Endothelial cell of umbilical vein (primary cell): Measurements from ENCODE around the gene THEM5. TPM values are rescaled to one million over a fixed set of nuclear protein-coding genes. Genes with fewer than 3 reads are reported as not detected.

ENCODE experiments used
- BruUV-seq: library from RNA; stranded (reverse); fragments of 400-500 nt; replicated peaks from 2 replicates; lab custom pipeline; 2021; lab: Mats Ljungman, UMichigan
- CTCF ChIA-PET: fragments of 300-600, 350-600 bp; sonication (Branson Sonifier 250); formaldehyde crosslinking; loops from one replicate; lab custom pipeline; 2021; ENCODE audit warnings: antibody characterized with exemption, inconsistent platforms; lab: Charles Lee
- POLR2A ChIA-PET: fragments of 300-600, 350-600 bp; sonication (Branson Sonifier 250); formaldehyde crosslinking; loops from one replicate; lab custom pipeline; 2021; ENCODE audit warnings: antibody characterized with exemption, inconsistent platforms; lab: Charles Lee
- DNase-seq: peaks from one replicate; pipeline ENCODE4 v3.0.0-alpha.2; 2011; ENCODE audit warnings: low read depth, low spot score
- FAIRE-seq: peaks from 2 replicates; lab custom pipeline; 2011; peaks lifted over from hg19 to GRCh38; lab: Jason Lieb, UNC
- H2AFZ ChIP-seq: 2 replicates; pipeline ENCODE4 v1.6.0; 2012; ENCODE audit warnings: low read depth, low read length, control low read depth, inconsistent platforms
- H3K27ac ChIP-seq: 2 replicates; pipeline ENCODE4 v1.5.1; 2011; ENCODE audit warnings: low read depth, mild to moderate bottlenecking, control low read depth, low read length, moderate library complexity; ENCODE audit not compliant: insufficient read depth
- H3K27me3 ChIP-seq, 2 experiments: 2 replicates each; pipeline versions ENCODE4 v1.6.0 to v1.6.1; 2011; ENCODE audit warnings: low read length in 2 of 2, mixed read lengths in 1 of 2; ENCODE audit not compliant: control insufficient read depth in 2 of 2, insufficient read depth in 2 of 2
- H3K36me3 ChIP-seq, 2 experiments: 2 replicates in 1 of 2; 3 replicates in 1 of 2; pipeline ENCODE4 v1.5.1; 2011; ENCODE audit warnings: low read length in 2 of 2, mild to moderate bottlenecking in 1 of 2, moderate library complexity in 1 of 2; ENCODE audit not compliant: control insufficient read depth in 2 of 2, insufficient read depth in 2 of 2; ENCODE audit errors: extremely low read depth in 1 of 2
- H3K4me1 ChIP-seq: 3 replicates; pipeline ENCODE4 v1.5.1; 2011; ENCODE audit warnings: mild to moderate bottlenecking, low read length; ENCODE audit not compliant: control insufficient read depth, insufficient read depth; ENCODE audit errors: extremely low read depth
- H3K4me2 ChIP-seq: 2 replicates; pipeline ENCODE4 v1.6.1; 2011; ENCODE audit warnings: low read length, control low read depth, mixed read lengths; ENCODE audit not compliant: insufficient read depth
- H3K4me3 ChIP-seq, 3 experiments: fragments of 200-600 bp in 1 of 3; sonication (generic), shearing (Covaris generic) in 1 of 3; replicated peaks in 1 of 3; 2 replicates each; pipeline ENCODE4 v1.5.1; 2011 to 2016; ENCODE audit warnings: control low read depth in 3 of 3, low read length in 3 of 3, mild to moderate bottlenecking in 2 of 3, inconsistent platforms in 1 of 3, low read depth in 1 of 3, moderate library complexity in 1 of 3; ENCODE audit not compliant: insufficient read depth in 1 of 3
- H3K79me2 ChIP-seq: 2 replicates; pipeline ENCODE4 v1.6.0; 2012; ENCODE audit warnings: low read length, inconsistent platforms; ENCODE audit not compliant: control insufficient read depth, insufficient read depth
- H3K9ac ChIP-seq: replicated peaks from 2 replicates; pipeline ENCODE3; 2011; ENCODE audit warnings: low read length, control low read depth; ENCODE audit not compliant: insufficient read depth; ENCODE audit errors: extremely low read depth
- H3K9me1 ChIP-seq: replicated peaks from 3 replicates; pipeline ENCODE4 v1.6.0; 2011; ENCODE audit warnings: mild to moderate bottlenecking, low read length; ENCODE audit not compliant: control insufficient read depth, insufficient read depth; ENCODE audit errors: extremely low read depth
- H3K9me3 ChIP-seq: replicated peaks from 2 replicates; pipeline ENCODE4 v1.5.1; 2012; ENCODE audit warnings: low read length, inconsistent platforms; ENCODE audit not compliant: control insufficient read depth, insufficient read depth
- H4K20me1 ChIP-seq: replicated peaks from 2 replicates; pipeline ENCODE3; 2011; ENCODE audit warnings: mild to moderate bottlenecking, low read length; ENCODE audit not compliant: control insufficient read depth, insufficient read depth; ENCODE audit errors: extremely low read depth
- CTCF ChIP-seq, 2 donors: IDR thresholded peaks; 1 replicate in 1 of 2; 2 replicates in 1 of 2; pipeline ENCODE4 v1.5.1; 2011; ENCODE audit warnings: low read length in 2 of 2, mild to moderate bottlenecking in 2 of 2, moderate library complexity in 2 of 2, control low read depth in 1 of 2, inconsistent platforms in 1 of 2, low read depth in 1 of 2; ENCODE audit not compliant: insufficient read depth in 1 of 2; ENCODE audit errors: extremely low read depth in 1 of 2
- EZH2 ChIP-seq: IDR thresholded peaks from 2 replicates; pipeline ENCODE4 v1.6.1; 2012; ENCODE audit warnings: borderline replicate concordance, low read depth, mild to moderate bottlenecking, moderate library complexity, low read length, inconsistent platforms; ENCODE audit not compliant: severe bottlenecking
- FOS ChIP-seq: IDR thresholded peaks from 2 replicates; pipeline ENCODE4 v1.6.1; 2011; ENCODE audit warnings: mild to moderate bottlenecking, low read length, moderate library complexity, borderline replicate concordance; ENCODE audit not compliant: insufficient read depth
- GATA2 ChIP-seq: IDR thresholded peaks from 2 replicates; pipeline ENCODE4 v1.7.0; 2011; ENCODE audit warnings: low read depth, mild to moderate bottlenecking, moderate library complexity, mixed read lengths, low read length; ENCODE audit not compliant: insufficient read length, insufficient read depth
- JUN ChIP-seq: IDR thresholded peaks from 2 replicates; pipeline ENCODE4 v1.6.1; 2011; ENCODE audit warnings: borderline replicate concordance, low read depth; ENCODE audit not compliant: insufficient read length, insufficient read depth
- MYC ChIP-seq: IDR thresholded peaks from one replicate; pipeline ENCODE4 v1.6.1; 2011; ENCODE audit warnings: mild to moderate bottlenecking, low read depth, low read length
- POLR2A ChIP-seq: IDR thresholded peaks from 2 replicates; pipeline ENCODE4 v1.6.1; 2012; ENCODE audit warnings: low read depth, mild to moderate bottlenecking, control low read depth, low read length
- POLR2AphosphoS5 ChIP-seq: IDR thresholded peaks from 2 replicates; pipeline ENCODE4 v1.6.1; 2012; ENCODE audit warnings: low read depth, mild to moderate bottlenecking, control low read depth, low read length, moderate library complexity; ENCODE audit not compliant: insufficient read depth
- dilution Hi-C: fragments of 300-500 bp; cut with MboI; formaldehyde crosslinking; loops from one replicate; pipeline ENCODE4 v1.15.0; 2019; ENCODE audit warnings: low sequenced_read_pairs; ENCODE audit not compliant: extremely low pct_ligation_motif_present
- intact Hi-C: fragments of 100-400 bp; cut with micrococcal nuclease; formaldehyde crosslinking; loops from one replicate; pipeline ENCODE4 v1.10.0; 2022
- polyA plus RNA-seq, 4 experiments: library from polyadenylated mRNA; depleted of rRNA in 3 of 4; stranded (reverse) in 3 of 4; unstranded in 1 of 4; fragments of >200 nt; gene quantifications; 2 replicates each; pipeline versions ENCODE4 v1.2.1 to v1.2.3, GENCODE V29; 2011 to 2012; ENCODE audit warnings: missing spikeins in 1 of 4
- total RNA-seq: library from RNA; stranded (reverse); gene quantifications from 2 replicates; pipeline ENCODE4 v1.2.3, GENCODE V29; 2021
- TF ChIP-seq, protein P1 (sequence below): IDR thresholded peaks from 2 replicates; pipeline ENCODE4 v1.6.1; 2011; ENCODE audit not compliant: insufficient read depth, insufficient read length

Gene THEM5
- total and polyA plus RNA-seq, 2 donors (not counting 3 experiments of a cell fraction or from before 2014, with no cell fraction given) = not detected

DNA sequence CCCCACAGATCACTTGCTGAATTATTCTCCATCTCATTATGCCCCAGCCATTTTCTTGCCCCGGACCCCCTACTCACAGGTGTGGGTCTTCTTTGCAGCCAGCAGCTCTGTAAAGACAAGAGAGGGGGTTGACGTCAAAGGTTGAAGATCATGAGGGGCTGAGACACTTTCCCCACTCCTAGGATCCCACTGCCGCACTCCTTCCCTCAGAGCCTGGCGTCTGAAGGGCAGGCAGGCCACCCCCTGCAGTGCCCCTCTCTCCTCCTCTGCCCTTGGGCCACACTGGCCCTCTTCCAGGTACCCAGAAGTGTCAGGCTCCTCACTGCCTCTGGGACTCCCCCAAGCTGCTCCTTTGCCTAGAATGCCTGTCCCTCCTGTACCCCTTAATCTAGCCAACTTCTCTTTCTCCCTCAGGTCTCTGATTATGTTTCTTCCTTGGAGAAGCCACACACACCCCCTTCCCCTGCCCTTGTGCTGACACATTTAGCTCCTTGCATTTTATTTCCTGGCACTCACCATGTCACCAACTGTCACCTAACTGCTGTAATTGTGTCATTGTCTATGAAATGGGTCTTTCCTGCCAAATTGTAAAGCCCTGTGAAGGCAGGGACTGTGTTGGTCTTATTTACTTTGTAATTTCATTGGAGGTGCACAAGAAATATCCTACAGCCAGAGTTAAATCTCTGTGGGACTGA lies 24.0 kb downstream of the THEM5 start:
- no peaks in the 10 kb centered on the region for H3K9me1 ChIP-seq
- intact Hi-C loops (loop anchor here (1.0 kb wide), 1 partner anchor 12 kb away; no protein-coding TSS in a partner anchor), dilution Hi-C loops (no loop called here)
- no peak for DNase-seq
- H3K27me3 ChIP-seq = no peaks in the 10 kb centered on the region
- POLR2A ChIA-PET = no interaction called here
- H3K36me3 ChIP-seq = no peaks in the 10 kb centered on the region
- no peak overlapping the region for H2AFZ ChIP-seq
- CTCF ChIA-PET = no interaction called here
- peaks cover 11% of the 10 kb centered on the region for H3K4me1 ChIP-seq
- no peaks in the 10 kb centered on the region for H3K9me3 ChIP-seq
- H3K9ac ChIP-seq = no peak overlapping the region
- TF ChIP-seq GATA2 (no peak), FOS (no peak), JUN (no peak), EZH2 (no peak), MYC (no peak), CTCF (IDR thresholded peaks at IDR 0.05; ENCODE audit: extremely low read depth in 1 of 2, insufficient read depth in 1 of 2, low read depth in 1 of 2, low read length in 2 of 2) (no peak), POLR2A (no peak), POLR2AphosphoS5 (no peak)
- TF ChIP-seq, protein P1, sequence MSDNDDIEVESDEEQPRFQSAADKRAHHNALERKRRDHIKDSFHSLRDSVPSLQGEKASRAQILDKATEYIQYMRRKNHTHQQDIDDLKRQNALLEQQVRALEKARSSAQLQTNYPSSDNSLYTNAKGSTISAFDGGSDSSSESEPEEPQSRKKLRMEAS = no peak
- H4K20me1 ChIP-seq = no peaks in the 10 kb centered on the region
- no peaks in the 10 kb centered on the region for H3K79me2 ChIP-seq
- no peak for FAIRE-seq
- BruUV-seq = no TSS peak
- no peak overlapping the region for H3K27ac ChIP-seq
- no peak overlapping the region for H3K4me2 ChIP-seq
- H3K4me3 ChIP-seq = no peak overlapping the region
